IPS DF 6.9 (cell line): ENCODE data around the gene ABLIM3.

Experiments
- DNase-seq: peaks from one replicate; pipeline ENCODE4 v3.0.0-alpha.2; 2013; ENCODE audit warnings: low read depth, low spot score
- H3K27ac ChIP-seq: one replicate; pipeline ENCODE4 v1.5.1; 2013; ENCODE audit warnings: low read length, control low read depth
- H3K27me3 ChIP-seq: 2 replicates; pipeline ENCODE4 v1.6.1; 2013; ENCODE audit warnings: mild to moderate bottlenecking, low read length; ENCODE audit not compliant: control insufficient read depth, insufficient read depth
- H3K36me3 ChIP-seq: 2 replicates; pipeline ENCODE4 v1.6.1; 2013; ENCODE audit warnings: low read length; ENCODE audit not compliant: control insufficient read depth, insufficient read depth
- H3K4me1 ChIP-seq: 2 replicates; pipeline ENCODE4 v1.6.1; 2013; ENCODE audit warnings: low read length; ENCODE audit not compliant: control insufficient read depth, insufficient read depth
- H3K4me3 ChIP-seq: 2 replicates; pipeline ENCODE4 v1.5.1; 2013; ENCODE audit warnings: mild to moderate bottlenecking, low read length
- H3K9me3 ChIP-seq: 2 replicates; pipeline ENCODE4 v1.6.1; 2013; ENCODE audit warnings: low read length, inconsistent platforms; ENCODE audit not compliant: control insufficient read depth, insufficient read depth
- WGBS: extraction: QIAGEN DNeasy Blood & Tissue Kit; methylation state at CpG from one replicate; pipeline ENCODE4 v1.1.7; 2013; ENCODE audit warnings: mixed read lengths, missing lambda C conversion rate; ENCODE audit not compliant: insufficient read length, insufficient coverage; 5-methylcytosine and 5-hydroxymethylcytosine counted together

ABLIM3 gene

GRCh38 chr5:149280802-149281201, 139.5 kb downstream of the ABLIM3 start:
- Histone ChIP-seq H3K27me3 (no peaks in the 10 kb centered on the region), H3K27ac (no peak overlapping the region), H3K36me3 (no peaks in the 10 kb centered on the region), H3K9me3 (no peaks in the 10 kb centered on the region), H3K4me1 (no peaks in the 10 kb centered on the region), H3K4me3 (no peak overlapping the region)
- WGBS = no CpG with 5 or more reads among the region's 4 CpGs
- no peak for DNase-seq

- no peak for DNase-seq
- H3K27ac ChIP-seq = no peak overlapping the region
Measured at GRCh38 chr5:149282027-149282965, 141.0 kb downstream of the ABLIM3 start.

GRCh38 chr5:149282966-149283332, 141.7 kb downstream of the ABLIM3 start:
- DNase-seq = no peak
- no peak overlapping the region for H3K4me3 ChIP-seq
- H3K9me3 ChIP-seq = no peaks in the 10 kb centered on the region
- no peaks in the 10 kb centered on the region for H3K27me3 ChIP-seq
- no peak overlapping the region for H3K27ac ChIP-seq
- H3K36me3 ChIP-seq = no peaks in the 10 kb centered on the region
- no peaks in the 10 kb centered on the region for H3K4me1 ChIP-seq
- WGBS = no CpG with 5 or more reads among the region's 5 CpGs

More at GRCh38 chr5:149282027-149282965, 141.0 kb downstream of the ABLIM3 start:
- no peak overlapping the region for H3K4me3 ChIP-seq
- no peaks in the 10 kb centered on the region for H3K27me3 ChIP-seq
- no peaks in the 10 kb centered on the region for H3K4me1 ChIP-seq
- no CpG with 5 or more reads among the region's 12 CpGs for WGBS
- no peaks in the 10 kb centered on the region for H3K9me3 ChIP-seq
- H3K36me3 ChIP-seq = no peaks in the 10 kb centered on the region

- H3K4me3 ChIP-seq = no peak overlapping the region
- DNase-seq = no peak
- no peak overlapping the region for H3K27ac ChIP-seq
- no peaks in the 10 kb centered on the region for H3K36me3 ChIP-seq
- WGBS = no CpG with 5 or more reads among the region's 11 CpGs
- H3K4me1 ChIP-seq = no peaks in the 10 kb centered on the region
- H3K9me3 ChIP-seq = no peaks in the 10 kb centered on the region
- H3K27me3 ChIP-seq = no peaks in the 10 kb centered on the region
Measured at GRCh38 chr5:149283626-149284480, 142.6 kb downstream of the ABLIM3 start.

GRCh38 chr5:149284501-149284900, 143.2 kb downstream of the ABLIM3 start:
- Histone ChIP-seq H3K9me3 (no peaks in the 10 kb centered on the region), H3K4me3 (no peak overlapping the region), H3K27me3 (no peaks in the 10 kb centered on the region), H3K4me1 (no peaks in the 10 kb centered on the region), H3K36me3 (no peaks in the 10 kb centered on the region), H3K27ac (no peak overlapping the region)
- WGBS = no CpG with 5 or more reads among the region's 5 CpGs
- no peak for DNase-seq

- Histone ChIP-seq H3K4me1 (no peaks in the 10 kb centered on the region), H3K9me3 (no peaks in the 10 kb centered on the region), H3K4me3 (no peak overlapping the region), H3K27me3 (no peaks in the 10 kb centered on the region), H3K27ac (no peak overlapping the region), H3K36me3 (no peaks in the 10 kb centered on the region)
- WGBS = no CpG with 5 or more reads among the region's 1 CpG
- no peak for DNase-seq
Measured at GRCh38 chr5:149285153-149285552, 143.9 kb downstream of the ABLIM3 start.

- WGBS = no CpG with 5 or more reads among the region's 8 CpGs
- no peak for DNase-seq
- H3K36me3 ChIP-seq = no peaks in the 10 kb centered on the region
- no peak overlapping the region for H3K4me3 ChIP-seq
- no peaks in the 10 kb centered on the region for H3K4me1 ChIP-seq
- no peaks in the 10 kb centered on the region for H3K9me3 ChIP-seq
- no peak overlapping the region for H3K27ac ChIP-seq
- H3K27me3 ChIP-seq = no peaks in the 10 kb centered on the region
Measured at GRCh38 chr5:149288436-149288835, 147.1 kb downstream of the ABLIM3 start.

GRCh38 chr5:149289301-149289700, 148.0 kb downstream of the ABLIM3 start:
- H3K27ac ChIP-seq = no peak overlapping the region
- DNase-seq = no peak
- no peaks in the 10 kb centered on the region for H3K36me3 ChIP-seq
- H3K4me3 ChIP-seq = no peak overlapping the region
- no peaks in the 10 kb centered on the region for H3K4me1 ChIP-seq
- no CpG with 5 or more reads among the region's 7 CpGs for WGBS
- no peaks in the 10 kb centered on the region for H3K9me3 ChIP-seq
- H3K27me3 ChIP-seq = no peaks in the 10 kb centered on the region

- DNase-seq = no peak
- WGBS = 95% methylated on average over 1 of the region's 10 CpGs
- Histone ChIP-seq H3K27me3 (no peaks in the 10 kb centered on the region), H3K9me3 (no peaks in the 10 kb centered on the region), H3K36me3 (no peaks in the 10 kb centered on the region), H3K4me1 (no peaks in the 10 kb centered on the region), H3K27ac (no peak overlapping the region), H3K4me3 (no peak overlapping the region)
Measured at GRCh38 chr5:149294872-149295829, 153.9 kb downstream of the ABLIM3 start.
